Left lung (tissue), 10 donors: Measurements from ENCODE around the gene PIGQ. TPM values are rescaled to one million over a fixed set of nuclear protein-coding genes. Genes with fewer than 3 reads are reported as not detected.

Experiments used
- ATAC-seq: fragments of 200-7000 bp; cut with Tn5 transposase; one replicate; pipeline ENCODE4 v1.9.1; 2020; ENCODE audit warnings: moderate library complexity
- DNase-seq, 4 donors: peaks; one replicate each; pipeline ENCODE4 v3.0.0-alpha.2; 2013 to 2020
- H3K27ac ChIP-seq, 2 donors: fragments of 200-600 bp; sonication (generic) in 1 of 2; one replicate each; pipeline versions ENCODE4 v1.5.0 to v1.8.0; 2020 to 2021
- H3K27me3 ChIP-seq, 2 donors: fragments of 200-600 bp; sonication (generic) in 1 of 2; one replicate each; pipeline versions ENCODE4 v1.5.0 to v1.8.0; 2020 to 2021
- H3K36me3 ChIP-seq, 2 donors: fragments of 200-600 bp; sonication (generic) in 1 of 2; one replicate each; pipeline versions ENCODE4 v1.5.0 to v1.8.0; 2020 to 2021
- H3K4me1 ChIP-seq, 2 donors: fragments of 200-600 bp; one replicate each; pipeline ENCODE4 v1.8.0; 2021
- H3K4me3 ChIP-seq, 2 donors: fragments of 200-600 bp; sonication (generic) in 1 of 2; one replicate each; pipeline versions ENCODE4 v1.5.0 to v1.8.0; 2020 to 2021; ENCODE audit warnings: mild to moderate bottlenecking in 1 of 2
- H3K9me3 ChIP-seq, 2 donors: fragments of 200-600 bp; sonication (generic) in 1 of 2; one replicate each; pipeline versions ENCODE4 v1.5.0 to v1.8.0; 2020 to 2021
- intact Hi-C, 2 donors: fragments of 100-400 bp; cut with DNase I; formaldehyde crosslinking; loops; one replicate each; pipeline versions ENCODE4 v1.11.2 to v1.14.2; 2022
- polyA plus RNA-seq, 6 donors: library from polyadenylated mRNA; unstranded; fragments of 120-200 nt; gene quantifications; one replicate each; pipeline ENCODE4 v1.2.1, GENCODE V29; 2013; ENCODE audit not compliant: insufficient read length in 6 of 6
- total RNA-seq, 2 donors: library from RNA; stranded (reverse); fragmentation: NEBNext Ultra II Directional; extraction: Animal tissue kit (Norgen Biotek cat#: 25700); gene quantifications; one replicate each; pipeline ENCODE4 v1.2.1, GENCODE V29; 2021
- TF ChIP-seq, protein P1 (sequence below), 2 donors: fragments of 200-600 bp; sonication (generic) in 1 of 2; IDR thresholded peaks; one replicate each; pipeline versions ENCODE4 v1.5.0 to v1.8.0; 2021; ENCODE audit warnings: antibody characterized with exemption in 2 of 2
- donor health status: DM: no; HTN: yes; CAD: no.
- donor health status: DM: no; HTN: no; CAD: no.

The PIGQ gene
- total and polyA plus RNA-seq, 8 donors = 32.9 to 68.5 (median 39.0) TPM

DNA sequence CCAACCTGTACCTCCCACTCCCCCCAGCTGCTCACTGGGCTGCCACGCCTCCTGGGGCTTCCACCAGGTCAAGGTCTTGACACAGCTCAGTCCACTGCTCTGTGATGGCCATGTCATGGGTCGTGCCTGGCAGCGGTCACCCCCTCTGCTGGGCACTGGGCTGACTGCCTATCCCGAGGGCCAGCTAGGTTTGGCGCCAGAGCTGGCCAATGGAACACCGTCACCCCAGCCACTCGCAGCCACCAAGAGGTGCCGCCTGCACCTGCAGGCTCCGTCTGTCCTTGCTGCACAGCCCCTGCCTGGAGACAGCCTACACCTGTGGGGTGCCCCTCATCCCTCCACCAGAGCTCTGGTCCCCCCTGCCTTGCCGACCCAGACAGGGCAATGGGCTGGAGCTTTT is 15.6 kb downstream of the PIGQ start:
- no peaks in the 10 kb centered on the region for H3K27me3 ChIP-seq
- H3K27ac ChIP-seq = no peak overlapping the region
- H3K9me3 ChIP-seq = no peaks in the 10 kb centered on the region
- DNase-seq = no peak
- no peak for ATAC-seq
- intact Hi-C loops = no loop called here
- peaks cover 17 to 20% of the 10 kb centered on the region in 2 donors for H3K4me1 ChIP-seq
- TF ChIP-seq, protein P1, sequence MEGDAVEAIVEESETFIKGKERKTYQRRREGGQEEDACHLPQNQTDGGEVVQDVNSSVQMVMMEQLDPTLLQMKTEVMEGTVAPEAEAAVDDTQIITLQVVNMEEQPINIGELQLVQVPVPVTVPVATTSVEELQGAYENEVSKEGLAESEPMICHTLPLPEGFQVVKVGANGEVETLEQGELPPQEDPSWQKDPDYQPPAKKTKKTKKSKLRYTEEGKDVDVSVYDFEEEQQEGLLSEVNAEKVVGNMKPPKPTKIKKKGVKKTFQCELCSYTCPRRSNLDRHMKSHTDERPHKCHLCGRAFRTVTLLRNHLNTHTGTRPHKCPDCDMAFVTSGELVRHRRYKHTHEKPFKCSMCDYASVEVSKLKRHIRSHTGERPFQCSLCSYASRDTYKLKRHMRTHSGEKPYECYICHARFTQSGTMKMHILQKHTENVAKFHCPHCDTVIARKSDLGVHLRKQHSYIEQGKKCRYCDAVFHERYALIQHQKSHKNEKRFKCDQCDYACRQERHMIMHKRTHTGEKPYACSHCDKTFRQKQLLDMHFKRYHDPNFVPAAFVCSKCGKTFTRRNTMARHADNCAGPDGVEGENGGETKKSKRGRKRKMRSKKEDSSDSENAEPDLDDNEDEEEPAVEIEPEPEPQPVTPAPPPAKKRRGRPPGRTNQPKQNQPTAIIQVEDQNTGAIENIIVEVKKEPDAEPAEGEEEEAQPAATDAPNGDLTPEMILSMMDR (IDR thresholded peaks at IDR 0.05) = no peak
- no peak overlapping the region for H3K4me3 ChIP-seq
- H3K36me3 ChIP-seq = peaks cover 0 to 19% of the 10 kb centered on the region in 2 donors

DNA sequence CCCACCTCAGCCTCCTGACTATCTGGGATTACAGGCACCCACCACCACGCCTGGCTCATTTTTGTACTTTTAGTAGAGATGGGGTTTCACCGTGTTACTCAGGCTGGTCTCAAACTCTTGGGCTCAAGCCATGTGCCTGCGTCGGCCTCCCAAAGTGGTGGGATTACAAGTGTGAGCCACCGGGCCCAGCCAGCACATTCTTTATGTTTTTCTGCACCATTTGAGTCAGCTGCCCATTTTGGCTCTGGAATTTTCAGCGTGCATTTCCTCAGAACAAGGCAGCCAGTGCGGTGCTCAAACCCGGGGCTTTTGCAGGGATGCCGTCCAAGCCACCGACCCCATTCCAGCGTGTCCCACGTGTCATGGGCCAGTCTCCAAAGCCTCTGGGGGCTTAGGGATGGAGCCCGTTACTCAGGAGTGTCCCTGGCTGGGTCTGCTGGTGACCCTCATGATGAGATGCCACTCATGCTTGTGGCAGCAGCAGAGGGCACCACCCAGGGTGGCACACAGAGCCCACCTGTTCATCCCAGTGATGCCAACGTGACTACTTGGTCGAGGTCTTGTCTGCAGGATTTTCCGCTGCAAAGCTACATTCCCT is 16.4 kb downstream of the PIGQ start:
- no peak overlapping the region for H3K4me3 ChIP-seq
- H3K4me1 ChIP-seq = peaks cover 17 to 28% of the 10 kb centered on the region in 2 donors
- DNase-seq (no peak), ATAC-seq (no peak)
- H3K9me3 ChIP-seq = no peaks in the 10 kb centered on the region
- H3K27ac ChIP-seq = no peak overlapping the region
- H3K27me3 ChIP-seq = no peaks in the 10 kb centered on the region
- TF ChIP-seq, protein P1 (IDR thresholded peaks at IDR 0.05) = no peak
- H3K36me3 ChIP-seq = peaks cover 0 to 11% of the 10 kb centered on the region in 2 donors
- intact Hi-C loops = no loop called here

DNA sequence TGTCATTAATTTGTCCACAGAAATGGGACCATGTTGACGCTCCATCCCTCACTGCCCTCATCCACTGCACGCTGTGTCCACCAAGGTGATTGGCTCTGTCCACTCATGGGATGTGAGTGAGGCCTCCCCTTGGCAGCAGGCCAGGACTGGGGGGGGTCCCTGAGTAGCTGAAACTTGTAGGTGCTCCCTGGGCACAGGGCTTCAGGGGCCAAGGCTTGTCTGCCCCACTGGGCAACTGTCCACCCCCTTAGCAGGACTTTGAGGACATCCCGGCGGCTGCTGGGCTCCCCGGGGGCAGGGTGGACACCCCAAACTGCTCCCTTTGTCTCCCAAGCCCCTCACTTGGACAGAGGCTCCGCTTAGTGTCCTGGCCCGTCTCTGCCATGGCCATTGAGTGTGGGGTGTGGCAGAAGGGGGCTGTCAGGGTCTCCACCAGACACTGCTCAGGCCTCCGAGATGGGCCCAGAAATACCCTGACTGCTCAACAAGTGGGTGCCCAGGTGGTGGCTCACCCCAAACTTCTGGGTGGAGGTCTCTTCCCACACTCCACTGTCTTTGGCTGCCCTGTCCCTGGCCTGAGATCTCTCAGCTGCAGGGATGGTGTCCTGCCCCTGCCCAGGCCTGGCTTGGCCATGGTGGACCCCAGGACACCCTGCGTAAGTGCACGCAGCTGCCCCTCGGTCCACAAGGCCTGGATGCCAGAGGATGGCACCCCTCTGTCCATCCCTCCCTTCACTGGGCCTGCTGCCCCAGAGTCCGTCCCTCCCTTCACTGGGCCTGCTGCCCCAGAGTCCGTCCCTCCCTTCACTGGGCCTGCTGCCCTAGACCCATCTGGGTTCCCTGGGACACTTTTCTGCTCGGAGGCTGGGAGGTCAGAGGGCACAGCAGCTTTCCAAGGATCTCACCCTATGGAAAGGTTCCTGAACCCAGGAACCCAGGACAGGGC is 17.1 kb downstream of the PIGQ start:
- ATAC-seq (no peak), DNase-seq (no peak)
- H3K27me3 ChIP-seq = no peaks in the 10 kb centered on the region
- H3K27ac ChIP-seq = no peak overlapping the region
- peaks cover 0 to 9% of the 10 kb centered on the region in 2 donors for H3K36me3 ChIP-seq
- H3K4me3 ChIP-seq = no peak overlapping the region
- no peaks in the 10 kb centered on the region for H3K9me3 ChIP-seq
- TF ChIP-seq, protein P1 (IDR thresholded peaks at IDR 0.05) = no peak
- H3K4me1 ChIP-seq = peaks cover 25 to 35% of the 10 kb centered on the region in 2 donors
- intact Hi-C loops = no loop called here

DNA sequence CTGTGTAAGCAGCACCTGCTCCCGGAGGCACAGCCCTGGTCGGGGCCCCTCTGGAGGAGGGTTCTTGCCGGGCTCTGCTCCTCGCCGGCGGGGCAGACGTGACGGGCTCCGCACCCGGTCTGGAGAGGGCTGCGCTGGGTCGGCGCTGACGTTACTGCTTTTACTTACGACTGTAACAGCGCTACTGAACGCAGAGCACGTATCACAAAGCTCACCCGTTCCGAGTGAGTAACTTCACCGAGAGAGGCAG is 18.8 kb downstream of the PIGQ start:
- Histone ChIP-seq H3K36me3 (peaks cover 0 to under 1% of the 10 kb centered on the region in 2 donors), H3K9me3 (no peaks in the 10 kb centered on the region), H3K4me3 (peak overlapping the region; percentile 68 to 71), H3K27ac (peak overlapping the region; percentile 96 to 98), H3K4me1 (peaks cover 41 to 52% of the 10 kb centered on the region in 2 donors), H3K27me3 (no peaks in the 10 kb centered on the region)
- TF ChIP-seq, protein P1 (IDR thresholded peaks at IDR 0.05) = no peak
- DNase-seq (peak in 1 of 4 donors; percentile 59), ATAC-seq (no peak)
- intact Hi-C loops = no loop called here
